C4-2B (cell line): ENCODE data around the gene NFATC2.

ENCODE experiments used
- H3K27ac ChIP-seq: fragments of 450-650 bp; 2 replicates; pipeline ENCODE4 v1.5.1; 2017
- CTCF ChIP-seq: fragments of 450-650 bp; conservative IDR thresholded peaks from 2 replicates; pipeline ENCODE4 v1.5.1; 2017; ENCODE audit warnings: mild to moderate bottlenecking
- ZFX ChIP-seq: fragments of 450-650 bp; IDR thresholded peaks from 2 replicates; pipeline ENCODE4 v1.6.1; 2017

NFATC2 gene

GRCh38 chr20:51451484-51451883 is 91.0 kb downstream of the NFATC2 start:
- no peak overlapping the region for H3K27ac ChIP-seq
- no peak for TF ChIP-seq CTCF
- TF ChIP-seq ZFX: no peak

GRCh38 chr20:51450984-51451383 is 91.5 kb downstream of the NFATC2 start:
- no peak overlapping the region for H3K27ac ChIP-seq
- TF ChIP-seq CTCF (no peak), ZFX (no peak)

GRCh38 chr20:51450221-51450712 is 92.3 kb downstream of the NFATC2 start:
- H3K27ac ChIP-seq: no peak overlapping the region
- TF ChIP-seq CTCF (no peak), ZFX (no peak)

GRCh38 chr20:51449498-51450220 is 92.9 kb downstream of the NFATC2 start:
- no peak overlapping the region for H3K27ac ChIP-seq
- TF ChIP-seq CTCF: no peak

- no peak overlapping the region for H3K27ac ChIP-seq
- TF ChIP-seq ZFX (no peak), CTCF (no peak)
Observed at GRCh38 chr20:51447765-51448148, 94.8 kb downstream of the NFATC2 start.

- no peak for TF ChIP-seq ZFX
- no peak for TF ChIP-seq CTCF
- H3K27ac ChIP-seq: no peak overlapping the region
Observed at GRCh38 chr20:51447097-51447764, 95.3 kb downstream of the NFATC2 start.

GRCh38 chr20:51446656-51447055 is 95.9 kb downstream of the NFATC2 start:
- no peak overlapping the region for H3K27ac ChIP-seq
- TF ChIP-seq ZFX: no peak
- no peak for TF ChIP-seq CTCF
